ENCODE results near the gene DMBX1.

GRCh38 chr1:46485564-46486431 is 3.8 kb upstream of the DMBX1 start:
- TF ChIP-seq, protein P1, sequence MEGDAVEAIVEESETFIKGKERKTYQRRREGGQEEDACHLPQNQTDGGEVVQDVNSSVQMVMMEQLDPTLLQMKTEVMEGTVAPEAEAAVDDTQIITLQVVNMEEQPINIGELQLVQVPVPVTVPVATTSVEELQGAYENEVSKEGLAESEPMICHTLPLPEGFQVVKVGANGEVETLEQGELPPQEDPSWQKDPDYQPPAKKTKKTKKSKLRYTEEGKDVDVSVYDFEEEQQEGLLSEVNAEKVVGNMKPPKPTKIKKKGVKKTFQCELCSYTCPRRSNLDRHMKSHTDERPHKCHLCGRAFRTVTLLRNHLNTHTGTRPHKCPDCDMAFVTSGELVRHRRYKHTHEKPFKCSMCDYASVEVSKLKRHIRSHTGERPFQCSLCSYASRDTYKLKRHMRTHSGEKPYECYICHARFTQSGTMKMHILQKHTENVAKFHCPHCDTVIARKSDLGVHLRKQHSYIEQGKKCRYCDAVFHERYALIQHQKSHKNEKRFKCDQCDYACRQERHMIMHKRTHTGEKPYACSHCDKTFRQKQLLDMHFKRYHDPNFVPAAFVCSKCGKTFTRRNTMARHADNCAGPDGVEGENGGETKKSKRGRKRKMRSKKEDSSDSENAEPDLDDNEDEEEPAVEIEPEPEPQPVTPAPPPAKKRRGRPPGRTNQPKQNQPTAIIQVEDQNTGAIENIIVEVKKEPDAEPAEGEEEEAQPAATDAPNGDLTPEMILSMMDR (IDR thresholded peaks at IDR 0.05; ENCODE audit: low read length) = no peak
- no peak for TF ChIP-seq EZH2 (IDR thresholded peaks at IDR 0.05; ENCODE audit: borderline replicate concordance, low read length)
